MCF 10A (cell line): ENCODE data around the gene RAP2C. TPM values are rescaled to one million over a fixed set of nuclear protein-coding genes. Genes with fewer than 3 reads are reported as not detected.

Source experiments
- BruUV-seq: library from RNA; stranded (reverse); fragments of 400-500 nt; replicated peaks from 2 replicates; lab custom pipeline; 2021; lab: Mats Ljungman, UMichigan
- CTCF ChIA-PET: fragments of 300-600 bp; sonication (Branson Sonifier 250); formaldehyde crosslinking; extraction: SDS; loops from one replicate; lab custom pipeline; 2021; ENCODE audit warnings: antibody characterized with exemption, inconsistent platforms; lab: Yijun Ruan, JAX
- POLR2A ChIA-PET: fragments of 300-600, 350-650 bp; sonication (Branson Sonifier 250); formaldehyde crosslinking; extraction: SDS; loops from one replicate; lab custom pipeline; 2020; ENCODE audit warnings: antibody characterized with exemption, inconsistent platforms; lab: Yijun Ruan, JAX
- DNase-seq: peaks from one replicate; pipeline ENCODE4 v3.0.0-alpha.2; 2018; ENCODE audit not compliant: unreplicated experiment
- H3K27ac Mint-ChIP-seq: one replicate; pipeline ENCODE4 v1.8.0; 2022; ENCODE audit warnings: mild to moderate bottlenecking, low read depth, mixed read lengths; ENCODE audit not compliant: unreplicated experiment
- H3K27me3 Mint-ChIP-seq: one replicate; pipeline ENCODE4 v1.8.0; 2022; ENCODE audit warnings: mixed read lengths; ENCODE audit not compliant: insufficient read depth, unreplicated experiment
- H3K36me3 Mint-ChIP-seq: one replicate; pipeline ENCODE4 v1.8.0; 2022; ENCODE audit warnings: mild to moderate bottlenecking, moderate library complexity, mixed read lengths; ENCODE audit not compliant: insufficient read depth, unreplicated experiment
- H3K4me1 Mint-ChIP-seq: one replicate; pipeline ENCODE4 v1.8.0; 2022; ENCODE audit warnings: mixed read lengths; ENCODE audit not compliant: insufficient read depth, unreplicated experiment
- H3K4me3 Mint-ChIP-seq: one replicate; pipeline ENCODE4 v1.8.0; 2022; ENCODE audit warnings: mild to moderate bottlenecking, moderate library complexity, mixed read lengths; ENCODE audit not compliant: unreplicated experiment
- H3K9me3 Mint-ChIP-seq: one replicate; pipeline ENCODE4 v1.8.0; 2022; ENCODE audit warnings: mixed read lengths; ENCODE audit not compliant: unreplicated experiment
- intact Hi-C: fragments of 100-400 bp; cut with micrococcal nuclease; formaldehyde crosslinking; loops from 2 replicates; pipeline ENCODE4 v1.14.1; 2022
- total RNA-seq: library from RNA; stranded (reverse); gene quantifications from 2 replicates; pipeline ENCODE4 v1.2.3, GENCODE V29; 2022
- TF ChIP-seq, protein P1 (sequence below): fragments of 200-600 bp; IDR thresholded peaks from one replicate; pipeline ENCODE4 v1.8.0; 2022; ENCODE audit warnings: antibody characterized with exemption, mild to moderate bottlenecking; ENCODE audit not compliant: unreplicated experiment

Gene RAP2C
- total RNA-seq, 1 experiment from 2014 or later, result 37.0 TPM

DNA sequence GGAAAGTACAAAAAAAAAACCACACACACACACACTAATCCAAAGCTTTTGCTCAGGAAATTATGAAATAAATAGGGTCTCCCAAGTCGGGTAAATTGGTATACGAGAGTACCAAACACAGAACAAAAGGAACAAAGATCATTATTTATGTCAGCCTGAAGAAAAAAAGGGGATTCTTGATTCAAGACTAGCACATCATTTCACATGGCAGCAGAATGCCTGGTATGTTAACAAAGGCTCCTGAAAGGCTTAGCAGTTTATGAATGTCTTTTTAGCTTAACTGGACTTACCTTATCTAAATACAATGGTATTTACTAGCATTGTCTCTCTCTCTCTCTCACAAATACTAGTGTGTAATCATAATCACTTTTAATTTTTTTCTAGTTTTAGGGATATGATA lies 11.3 kb downstream of the RAP2C start:
- Mint-ChIP-seq H3K4me1 (peaks cover 10% of the 10 kb centered on the region), H3K27me3 (peaks cover 72% of the 10 kb centered on the region), H3K4me3 (no peak overlapping the region), H3K36me3 (peaks cover 42% of the 10 kb centered on the region), H3K9me3 (no peaks in the 10 kb centered on the region), H3K27ac (no peak overlapping the region)
- TF ChIP-seq, protein P1, sequence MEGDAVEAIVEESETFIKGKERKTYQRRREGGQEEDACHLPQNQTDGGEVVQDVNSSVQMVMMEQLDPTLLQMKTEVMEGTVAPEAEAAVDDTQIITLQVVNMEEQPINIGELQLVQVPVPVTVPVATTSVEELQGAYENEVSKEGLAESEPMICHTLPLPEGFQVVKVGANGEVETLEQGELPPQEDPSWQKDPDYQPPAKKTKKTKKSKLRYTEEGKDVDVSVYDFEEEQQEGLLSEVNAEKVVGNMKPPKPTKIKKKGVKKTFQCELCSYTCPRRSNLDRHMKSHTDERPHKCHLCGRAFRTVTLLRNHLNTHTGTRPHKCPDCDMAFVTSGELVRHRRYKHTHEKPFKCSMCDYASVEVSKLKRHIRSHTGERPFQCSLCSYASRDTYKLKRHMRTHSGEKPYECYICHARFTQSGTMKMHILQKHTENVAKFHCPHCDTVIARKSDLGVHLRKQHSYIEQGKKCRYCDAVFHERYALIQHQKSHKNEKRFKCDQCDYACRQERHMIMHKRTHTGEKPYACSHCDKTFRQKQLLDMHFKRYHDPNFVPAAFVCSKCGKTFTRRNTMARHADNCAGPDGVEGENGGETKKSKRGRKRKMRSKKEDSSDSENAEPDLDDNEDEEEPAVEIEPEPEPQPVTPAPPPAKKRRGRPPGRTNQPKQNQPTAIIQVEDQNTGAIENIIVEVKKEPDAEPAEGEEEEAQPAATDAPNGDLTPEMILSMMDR, result no peak
- DNase-seq, result no peak
- BruUV-seq, result no TSS peak
- POLR2A ChIA-PET, result no interaction called here
- CTCF ChIA-PET, result interaction anchor here (0.5 to 2.4 kb wide), 5 partner anchors 12 to 367 kb away, joined by 3 to 9 read pairs (median 3); partner anchors contain the start of gene RAP2C
- intact Hi-C loops, result no loop called here

DNA sequence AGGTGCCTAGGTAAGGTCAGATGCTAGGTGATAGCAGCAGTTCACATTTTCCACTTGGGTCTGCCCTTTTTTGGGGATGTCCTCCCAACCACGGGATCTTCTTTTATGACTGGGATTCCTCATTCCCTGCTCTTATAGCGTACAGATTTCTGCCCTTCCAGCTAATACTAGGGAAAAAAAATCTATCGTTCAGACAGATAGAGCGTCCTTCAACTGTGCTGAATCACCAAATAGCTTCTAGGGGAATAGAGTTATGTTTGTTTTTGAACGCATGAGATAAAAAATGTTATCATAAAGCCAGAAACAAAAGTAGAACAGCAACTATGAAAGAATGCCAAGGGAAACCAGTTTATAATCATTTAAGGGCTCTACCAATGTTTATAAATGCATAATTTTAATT lies 13.0 kb downstream of the RAP2C start:
- CTCF ChIA-PET, result interaction anchor here (0.9 to 2.4 kb wide), 2 partner anchors 365 to 429 kb away, joined by 3 to 9 read pairs; no protein-coding TSS in a partner anchor
- intact Hi-C loops, result no loop called here
- no peak for DNase-seq
- TF ChIP-seq, protein P1, result no peak
- Mint-ChIP-seq H3K27ac (no peak overlapping the region), H3K27me3 (peaks cover 60% of the 10 kb centered on the region), H3K36me3 (peaks cover 28% of the 10 kb centered on the region), H3K9me3 (no peaks in the 10 kb centered on the region), H3K4me1 (peaks cover 10% of the 10 kb centered on the region), H3K4me3 (no peak overlapping the region)
- no TSS peak for BruUV-seq
- POLR2A ChIA-PET, result no interaction called here

DNA sequence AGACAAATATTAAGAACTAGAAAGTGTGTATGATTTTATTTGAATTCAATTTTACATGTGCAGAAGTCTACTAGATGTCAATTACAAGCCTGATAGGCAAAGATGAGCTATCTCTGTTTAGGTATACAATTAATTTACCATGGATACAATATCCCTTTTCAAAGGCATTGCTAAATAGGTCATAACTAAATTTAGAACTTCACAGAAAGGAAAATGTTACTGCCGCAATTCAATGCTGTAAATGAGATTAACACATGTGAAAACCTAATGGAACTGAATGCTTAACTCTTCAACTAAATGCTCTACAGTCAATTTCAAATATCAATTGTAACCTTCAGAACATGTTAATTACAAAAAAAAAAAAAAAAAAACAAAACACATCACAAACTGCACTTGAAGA lies 14.6 kb downstream of the RAP2C start:
- TSS peak; percentile 17 for BruUV-seq
- Mint-ChIP-seq H3K36me3 (peaks cover 18% of the 10 kb centered on the region), H3K9me3 (no peaks in the 10 kb centered on the region), H3K4me3 (no peak overlapping the region), H3K4me1 (peaks cover 8% of the 10 kb centered on the region), H3K27ac (no peak overlapping the region), H3K27me3 (peaks cover 55% of the 10 kb centered on the region)
- CTCF ChIA-PET, result no interaction called here
- TF ChIP-seq, protein P1, result no peak
- POLR2A ChIA-PET, result no interaction called here
- no peak for DNase-seq
- intact Hi-C loops, result no loop called here

DNA sequence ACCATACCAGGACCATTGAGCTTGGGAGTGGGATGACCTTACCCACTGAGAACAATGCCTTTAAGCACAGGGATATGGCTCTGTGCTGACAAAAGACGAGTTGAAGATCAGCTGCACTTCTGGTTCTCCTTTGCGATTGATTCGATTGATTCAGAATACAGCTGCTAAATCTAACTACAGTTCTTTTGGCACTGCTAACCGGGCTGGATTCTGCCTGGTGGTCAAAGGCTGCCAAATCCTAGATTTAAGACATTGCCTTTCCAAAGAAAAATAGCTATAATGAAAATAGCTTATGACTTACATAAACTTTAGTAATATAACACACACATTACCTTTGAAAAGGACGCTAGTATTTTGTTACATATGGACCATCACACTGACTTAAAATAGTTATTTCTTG lies 18.3 kb downstream of the RAP2C start:
- POLR2A ChIA-PET, result interaction anchor here (1.2 kb wide), 1 partner anchor 19 kb away, joined by 5 read pairs; no protein-coding TSS in a partner anchor

More for the DNA sequence above, 18.3 kb downstream of the RAP2C start:
- no peak for DNase-seq
- Mint-ChIP-seq H3K4me3 (no peak overlapping the region), H3K27ac (no peak overlapping the region), H3K9me3 (no peaks in the 10 kb centered on the region), H3K36me3 (peaks cover 10% of the 10 kb centered on the region), H3K4me1 (no peaks in the 10 kb centered on the region), H3K27me3 (peaks cover 68% of the 10 kb centered on the region)
- intact Hi-C loops, result no loop called here
- CTCF ChIA-PET, result interaction anchor here (0.6 to 1.6 kb wide), 3 partner anchors 12 to 1015 kb away, joined by 3 to 6 read pairs (median 4); partner anchors contain the start of gene RAP2C
- TF ChIP-seq, protein P1, result no peak
- BruUV-seq, result no TSS peak
